Activated naive CD4-positive, alpha-beta T cell treated with anti-CD3 and anti-CD28 coated beads, Interleukin-2, amount 50 U/mL, for 24 hours (primary cell): ENCODE data around the gene RGS17.

ENCODE experiments used
- H3K27ac Mint-ChIP-seq: one replicate; pipeline ENCODE4 v1.8.0; 2021; ENCODE audit warnings: mild to moderate bottlenecking, mixed read lengths
- H3K27me3 Mint-ChIP-seq: one replicate; pipeline ENCODE4 v1.8.0; 2021; ENCODE audit warnings: mixed read lengths
- H3K36me3 Mint-ChIP-seq: one replicate; pipeline ENCODE4 v1.8.0; 2021; ENCODE audit warnings: mixed read lengths
- H3K4me1 Mint-ChIP-seq: one replicate; pipeline ENCODE4 v1.8.0; 2021; ENCODE audit warnings: mixed read lengths
- H3K4me3 Mint-ChIP-seq: one replicate; pipeline ENCODE4 v1.8.0; 2021; ENCODE audit warnings: mild to moderate bottlenecking, mixed read lengths
- H3K9me3 Mint-ChIP-seq: one replicate; pipeline ENCODE4 v1.8.0; 2021; ENCODE audit warnings: mixed read lengths

RGS17 gene

GRCh38 chr6:153131037-153131981 lies at the start of gene RGS17:
RGS17 (minus strand) TSS chr6:153131282; CDS start chr6:153044018, 87,264 bp downstream.
- no peaks in the 10 kb centered on the region for H3K9me3 Mint-ChIP-seq
- no peaks in the 10 kb centered on the region for H3K36me3 Mint-ChIP-seq
- H3K4me3 Mint-ChIP-seq: peak within 1 kb of the TSS; percentile 79
- peaks cover 21% of the 10 kb centered on the region for H3K4me1 Mint-ChIP-seq
- peaks cover 40% of the 10 kb centered on the region for H3K27me3 Mint-ChIP-seq
- H3K27ac Mint-ChIP-seq: no peak within 1 kb of the TSS

GRCh38 chr6:153172815-153173214 lies 41.7 kb upstream of the RGS17 start:
- Mint-ChIP-seq H3K4me1 (no peaks in the 10 kb centered on the region), H3K36me3 (no peaks in the 10 kb centered on the region), H3K4me3 (no peak overlapping the region), H3K9me3 (no peaks in the 10 kb centered on the region), H3K27ac (no peak overlapping the region), H3K27me3 (peaks cover 4% of the 10 kb centered on the region)

- H3K9me3 Mint-ChIP-seq: no peaks in the 10 kb centered on the region
- H3K27me3 Mint-ChIP-seq: peaks cover 4% of the 10 kb centered on the region
- no peak overlapping the region for H3K27ac Mint-ChIP-seq
- H3K4me1 Mint-ChIP-seq: no peaks in the 10 kb centered on the region
- no peaks in the 10 kb centered on the region for H3K36me3 Mint-ChIP-seq
- H3K4me3 Mint-ChIP-seq: no peak overlapping the region
Observed at GRCh38 chr6:153170511-153170910, 39.4 kb upstream of the RGS17 start.

GRCh38 chr6:153167907-153168306 lies 36.8 kb upstream of the RGS17 start:
- Mint-ChIP-seq H3K27me3 (peaks cover 4% of the 10 kb centered on the region), H3K36me3 (no peaks in the 10 kb centered on the region), H3K27ac (no peak overlapping the region)

GRCh38 chr6:153167061-153167891 lies 36.2 kb upstream of the RGS17 start:
- no peaks in the 10 kb centered on the region for H3K36me3 Mint-ChIP-seq
- H3K9me3 Mint-ChIP-seq: no peaks in the 10 kb centered on the region
- H3K27me3 Mint-ChIP-seq: peaks cover 4% of the 10 kb centered on the region
- H3K27ac Mint-ChIP-seq: no peak overlapping the region
- no peaks in the 10 kb centered on the region for H3K4me1 Mint-ChIP-seq
- H3K4me3 Mint-ChIP-seq: no peak overlapping the region

More at GRCh38 chr6:153167907-153168306, 36.8 kb upstream of the RGS17 start:
- Mint-ChIP-seq H3K4me1 (no peaks in the 10 kb centered on the region), H3K9me3 (no peaks in the 10 kb centered on the region), H3K4me3 (no peak overlapping the region)

GRCh38 chr6:153162646-153163045 lies 31.6 kb upstream of the RGS17 start:
- H3K36me3 Mint-ChIP-seq: no peaks in the 10 kb centered on the region
- H3K4me1 Mint-ChIP-seq: no peaks in the 10 kb centered on the region
- H3K27me3 Mint-ChIP-seq: peaks cover 3% of the 10 kb centered on the region
- H3K4me3 Mint-ChIP-seq: no peak overlapping the region
- H3K9me3 Mint-ChIP-seq: no peaks in the 10 kb centered on the region
- no peak overlapping the region for H3K27ac Mint-ChIP-seq

GRCh38 chr6:153162172-153162571 lies 31.1 kb upstream of the RGS17 start:
- Mint-ChIP-seq H3K27ac (no peak overlapping the region), H3K9me3 (no peaks in the 10 kb centered on the region)

GRCh38 chr6:153160221-153160620 lies 29.1 kb upstream of the RGS17 start:
- Mint-ChIP-seq H3K27me3 (peaks cover 4% of the 10 kb centered on the region), H3K4me1 (no peaks in the 10 kb centered on the region), H3K4me3 (no peak overlapping the region), H3K9me3 (no peaks in the 10 kb centered on the region), H3K27ac (no peak overlapping the region), H3K36me3 (no peaks in the 10 kb centered on the region)

More at GRCh38 chr6:153162172-153162571, 31.1 kb upstream of the RGS17 start:
- H3K4me3 Mint-ChIP-seq: no peak overlapping the region
- H3K36me3 Mint-ChIP-seq: no peaks in the 10 kb centered on the region
- peaks cover 3% of the 10 kb centered on the region for H3K27me3 Mint-ChIP-seq
- no peaks in the 10 kb centered on the region for H3K4me1 Mint-ChIP-seq

GRCh38 chr6:153150752-153151440 lies 19.8 kb upstream of the RGS17 start:
- Mint-ChIP-seq H3K36me3 (no peaks in the 10 kb centered on the region), H3K27ac (no peak overlapping the region), H3K27me3 (no peaks in the 10 kb centered on the region), H3K4me3 (no peak overlapping the region), H3K4me1 (no peaks in the 10 kb centered on the region), H3K9me3 (no peaks in the 10 kb centered on the region)

- Mint-ChIP-seq H3K4me1 (no peaks in the 10 kb centered on the region), H3K4me3 (no peak overlapping the region), H3K9me3 (no peaks in the 10 kb centered on the region), H3K27ac (no peak overlapping the region), H3K36me3 (no peaks in the 10 kb centered on the region), H3K27me3 (no peaks in the 10 kb centered on the region)
Observed at GRCh38 chr6:153150371-153150751, 19.3 kb upstream of the RGS17 start.

GRCh38 chr6:153149891-153150290 lies 18.8 kb upstream of the RGS17 start:
- H3K4me3 Mint-ChIP-seq: no peak overlapping the region
- H3K9me3 Mint-ChIP-seq: no peaks in the 10 kb centered on the region
- no peak overlapping the region for H3K27ac Mint-ChIP-seq
- H3K27me3 Mint-ChIP-seq: peaks cover 3% of the 10 kb centered on the region
- no peaks in the 10 kb centered on the region for H3K4me1 Mint-ChIP-seq
- no peaks in the 10 kb centered on the region for H3K36me3 Mint-ChIP-seq

GRCh38 chr6:153146413-153146812 lies 15.3 kb upstream of the RGS17 start:
- no peak overlapping the region for H3K4me3 Mint-ChIP-seq
- no peaks in the 10 kb centered on the region for H3K4me1 Mint-ChIP-seq
- peaks cover 4% of the 10 kb centered on the region for H3K27me3 Mint-ChIP-seq
- H3K27ac Mint-ChIP-seq: no peak overlapping the region
- H3K36me3 Mint-ChIP-seq: no peaks in the 10 kb centered on the region
- H3K9me3 Mint-ChIP-seq: no peaks in the 10 kb centered on the region

GRCh38 chr6:153145591-153145990 lies 14.5 kb upstream of the RGS17 start:
- H3K36me3 Mint-ChIP-seq: no peaks in the 10 kb centered on the region
- peaks cover 4% of the 10 kb centered on the region for H3K27me3 Mint-ChIP-seq
- no peaks in the 10 kb centered on the region for H3K4me1 Mint-ChIP-seq
- no peak overlapping the region for H3K4me3 Mint-ChIP-seq
- no peaks in the 10 kb centered on the region for H3K9me3 Mint-ChIP-seq
- H3K27ac Mint-ChIP-seq: no peak overlapping the region

- H3K27me3 Mint-ChIP-seq: peaks cover 4% of the 10 kb centered on the region
- no peaks in the 10 kb centered on the region for H3K9me3 Mint-ChIP-seq
- no peaks in the 10 kb centered on the region for H3K4me1 Mint-ChIP-seq
- H3K36me3 Mint-ChIP-seq: no peaks in the 10 kb centered on the region
- H3K4me3 Mint-ChIP-seq: no peak overlapping the region
- no peak overlapping the region for H3K27ac Mint-ChIP-seq
Observed at GRCh38 chr6:153143200-153143599, 12.1 kb upstream of the RGS17 start.

GRCh38 chr6:153140299-153140698 lies 9.2 kb upstream of the RGS17 start:
- H3K36me3 Mint-ChIP-seq: no peaks in the 10 kb centered on the region
- H3K27ac Mint-ChIP-seq: no peak overlapping the region
- H3K4me1 Mint-ChIP-seq: peaks cover 6% of the 10 kb centered on the region
- no peak overlapping the region for H3K4me3 Mint-ChIP-seq
- peaks cover 4% of the 10 kb centered on the region for H3K27me3 Mint-ChIP-seq
- no peaks in the 10 kb centered on the region for H3K9me3 Mint-ChIP-seq
